K562 (cell line): ENCODE data around the gene ATE1. TPM values are rescaled to one million over a fixed set of nuclear protein-coding genes. Genes with fewer than 3 reads are reported as not detected.
A peak's percentile ranks its signal among the peaks of the same experiment; 100 is the strongest.

Experiments
- ATAC-seq: fragments of 200-7000 bp; cut with Tn5 transposase; 3 replicates; pipeline ENCODE4 v1.9.1; 2020; ENCODE audit warnings: moderate library complexity
- BruUV-seq: library from RNA; stranded (reverse); fragments of 400-500 nt; replicated peaks from 2 replicates; lab custom pipeline; 2021; lab: Mats Ljungman, UMichigan
- CTCF ChIA-PET: fragments of 300-600 bp; formaldehyde crosslinking; extraction: SDS; loops from one replicate; lab custom pipeline; 2021; ENCODE audit warnings: low intra/inter-chr PET ratio; lab: Yijun Ruan, JAX
- POLR2A ChIA-PET: fragments of 300-600, 350-650 bp; sonication (Branson Sonifier 250); formaldehyde crosslinking; extraction: SDS; loops from one replicate; lab custom pipeline; 2021; ENCODE audit warnings: antibody characterized with exemption, inconsistent platforms; lab: Yijun Ruan, JAX
- DNase-seq, 4 experiments: peaks; one replicate each; pipeline versions ENCODE4 v3.0.0 to v3.0.0-alpha.2; 2011 to 2018; ENCODE audit warnings: low spot score in 3 of 4, mixed read lengths in 3 of 4; ENCODE audit errors: extremely low read depth in 1 of 4
- FAIRE-seq: peaks from 2 replicates; lab custom pipeline; 2011; peaks lifted over from hg19 to GRCh38; lab: Jason Lieb, UNC
- H2AFZ ChIP-seq: 2 replicates; pipeline ENCODE4 v1.6.0; 2011; ENCODE audit warnings: low read depth, low read length, control low read depth, inconsistent platforms
- H3K27ac ChIP-seq: fragments of 200-600 bp; 3 replicates; pipeline ENCODE4 v1.8.0; 2011; ENCODE audit warnings: low read depth, mild to moderate bottlenecking, control low read depth, inconsistent platforms, low read length, moderate library complexity, mixed read lengths; ENCODE audit errors: extremely low read depth
- H3K27me3 ChIP-seq, 2 experiments: fragments of 300-600 bp in 1 of 2; 2 replicates in 1 of 2; 3 replicates in 1 of 2; pipeline versions ENCODE4 v1.6.0 to v1.8.0; 2011; ENCODE audit warnings: inconsistent platforms in 2 of 2, low read length in 2 of 2, mild to moderate bottlenecking in 1 of 2, mixed read lengths in 1 of 2, moderate library complexity in 1 of 2; ENCODE audit not compliant: control insufficient read depth in 2 of 2, insufficient read depth in 2 of 2
- H3K36me3 ChIP-seq: fragments of 300-600 bp; 3 replicates; pipeline ENCODE4 v1.8.0; 2011; ENCODE audit warnings: mild to moderate bottlenecking, low read length, inconsistent platforms; ENCODE audit not compliant: control insufficient read depth, insufficient read depth
- H3K4me1 ChIP-seq, 2 experiments: fragments of 200-600 bp in 1 of 2; replicated peaks in 1 of 2; 2 replicates in 1 of 2; 3 replicates in 1 of 2; pipeline versions ENCODE4 v1.5.1 to v1.8.0; 2011; ENCODE audit warnings: inconsistent platforms in 2 of 2, low read length in 2 of 2, mild to moderate bottlenecking in 1 of 2, mixed read lengths in 1 of 2, moderate library complexity in 1 of 2; ENCODE audit not compliant: control insufficient read depth in 2 of 2, insufficient read depth in 2 of 2
- H3K4me2 ChIP-seq: 2 replicates; pipeline ENCODE4 v1.6.1; 2011; ENCODE audit warnings: low read length, control low read depth, inconsistent platforms, mixed read lengths; ENCODE audit not compliant: insufficient read depth
- H3K4me3 ChIP-seq: fragments of 200-600 bp; sonication (generic), shearing (Covaris generic); 2 replicates; pipeline ENCODE4 v1.5.1; 2016; ENCODE audit warnings: control low read depth, inconsistent platforms
- H3K79me2 ChIP-seq: fragments of 200-600 bp; 3 replicates; pipeline ENCODE4 v1.8.0; 2011; ENCODE audit warnings: low read length, inconsistent platforms; ENCODE audit not compliant: control insufficient read depth, insufficient read depth
- H3K9ac ChIP-seq, 2 experiments: 2 replicates each; pipeline versions ENCODE4 v1.6.0 to v1.6.1; 2011; ENCODE audit warnings: low read depth in 2 of 2, low read length in 2 of 2, control low read depth in 1 of 2, inconsistent platforms in 1 of 2, mild to moderate bottlenecking in 1 of 2, mixed read lengths in 1 of 2; ENCODE audit not compliant: insufficient read depth in 1 of 2
- H3K9me1 ChIP-seq: one replicate; pipeline ENCODE4 v1.6.0; 2011; ENCODE audit warnings: inconsistent platforms, mild to moderate bottlenecking, low read length, moderate library complexity; ENCODE audit not compliant: control insufficient read depth, insufficient read depth
- H3K9me3 ChIP-seq: replicated peaks from 2 replicates; pipeline ENCODE4 v1.5.1; 2011; ENCODE audit warnings: low read depth, low read length, inconsistent platforms; ENCODE audit not compliant: control insufficient read depth, insufficient read depth
- H4K20me1 ChIP-seq: replicated peaks from 2 replicates; pipeline ENCODE4 v1.6.1; 2011; ENCODE audit warnings: low read length, inconsistent platforms, mixed read lengths; ENCODE audit not compliant: control insufficient read depth, insufficient read depth
- BACH1 ChIP-seq: fragments of 200-800 bp; sonication (Bioruptor generic); IDR thresholded peaks from 2 replicates; pipeline ENCODE4 v1.6.1; 2016; ENCODE audit warnings: missing genetic modification characterization, missing compliant biosample characterization
- BCOR ChIP-seq: fragments of 450-650 bp; IDR thresholded peaks from 2 replicates; pipeline ENCODE4 v1.6.1; 2016
- CCNT2 ChIP-seq: IDR thresholded peaks from 2 replicates; pipeline ENCODE4 v1.6.1; 2011; ENCODE audit warnings: borderline replicate concordance, low read depth, mild to moderate bottlenecking, moderate library complexity, mixed read lengths, low read length; ENCODE audit not compliant: insufficient read length; ENCODE audit errors: extremely low read depth
- CREM ChIP-seq: IDR thresholded peaks from 2 replicates; pipeline ENCODE4 v1.6.1; 2014; ENCODE audit warnings: antibody characterized with exemption, low read depth
- HOXB6 ChIP-seq: fragments of 250-450 bp; sonication (Bioruptor Pico); IDR thresholded peaks from 2 replicates; pipeline ENCODE4 v1.5.1; 2022; ENCODE audit warnings: mild to moderate bottlenecking, borderline replicate concordance
- PHB ChIP-seq: fragments of 250-450 bp; sonication (Bioruptor Pico); IDR thresholded peaks from 2 replicates; pipeline ENCODE4 v1.5.0; 2021
- POLR3G ChIP-seq: IDR thresholded peaks from 2 replicates; pipeline ENCODE4 v1.6.1; 2011; ENCODE audit not compliant: insufficient read length, insufficient replicate concordance; ENCODE audit errors: extremely low read depth
- RBFOX2 ChIP-seq: fragments of 200-400 bp; formaldehyde crosslinking; IDR thresholded peaks from 2 replicates; pipeline ENCODE4 v1.6.1; 2017; ENCODE audit warnings: low read depth, mild to moderate bottlenecking, low read length, moderate library complexity
- SMARCC2 ChIP-seq: fragments of 450-650 bp; IDR thresholded peaks from 2 replicates; pipeline ENCODE4 v1.6.1; 2017; ENCODE audit warnings: antibody characterized with exemption, moderate library complexity, mild to moderate bottlenecking, low read depth
- ZBTB7A ChIP-seq: IDR thresholded peaks from 2 replicates; pipeline ENCODE4 v1.6.1; 2011; ENCODE audit warnings: low read depth, mild to moderate bottlenecking, low read length, moderate library complexity, borderline replicate concordance; ENCODE audit not compliant: control insufficient read depth
- ZC3H8 ChIP-seq: fragments of 450-650 bp; IDR thresholded peaks from 2 replicates; pipeline ENCODE4 v1.6.1; 2017
- ZNF133 ChIP-seq: fragments of 250-450 bp; sonication (Bioruptor Pico); IDR thresholded peaks from 2 replicates; pipeline ENCODE4 v1.4.0; 2020; ENCODE audit warnings: mild to moderate bottlenecking
- ZNF23 ChIP-seq: fragments of 250-450 bp; sonication (Bioruptor Pico); IDR thresholded peaks from 2 replicates; pipeline ENCODE4 v1.4.0; 2020; ENCODE audit warnings: mild to moderate bottlenecking
- ZSCAN29 ChIP-seq: fragments of 450-650 bp; IDR thresholded peaks from 2 replicates; pipeline ENCODE4 v1.6.1; 2017
- WGBS: fragments of 100-300 bp; shearing (Covaris generic); methylation state at CpG from one replicate; pipeline ENCODE4 v1.1.6; 2016; ENCODE audit warnings: low coverage, mixed read lengths; ENCODE audit not compliant: insufficient coverage; ENCODE audit errors: missing lambda C conversion rate; 5-methylcytosine and 5-hydroxymethylcytosine counted together
- in situ Hi-C: fragments of 300-500 bp; cut with MboI; formaldehyde crosslinking; loops from 4 replicates; pipeline ENCODE4 v1.15.0; 2018; ENCODE audit warnings: inconsistent platforms, mixed read lengths
- intact Hi-C: fragments of 100-400 bp; cut with micrococcal nuclease; formaldehyde crosslinking; loops from 2 replicates; pipeline ENCODE4 v1.14.2; 2022
- polyA plus RNA-seq, 8 experiments: library from polyadenylated mRNA; depleted of rRNA in 4 of 8; stranded (reverse) in 5 of 8; unstranded in 3 of 8; fragments of >200 nt; fragmentation: Nextera tagmentation in 2 of 8; fragmentation: Illumina TruSeq in 1 of 8; extraction: Ambion mirVana in 2 of 8; extraction: Trizol in 1 of 8; gene quantifications; 2 replicates each; pipeline versions ENCODE4 v1.2.1 to v1.2.3, GENCODE V29; 2011 to 2014; ENCODE audit warnings: inconsistent platforms in 1 of 8, missing spikeins in 1 of 8
- total RNA-seq, 7 experiments: library from RNA; depleted of rRNA in 6 of 7; stranded (reverse); fragments of >200 nt in 6 of 7; fragmentation: Illumina TruSeq in 2 of 7; extraction: Trizol in 2 of 7; gene quantifications; 2 replicates each; pipeline versions ENCODE4 v1.2.1 to v1.2.3, GENCODE V29; 2011 to 2021; ENCODE audit warnings: low replicate concordance in 1 of 7
- TF ChIP-seq, protein P1 (sequence below): sonication (generic); formaldehyde crosslinking; IDR thresholded peaks from 2 replicates; pipeline ENCODE4 v1.8.1; 2022; ENCODE audit warnings: missing genetic modification reagents
- TF ChIP-seq, protein P2 (sequence below): sonication (generic); formaldehyde crosslinking; IDR thresholded peaks from 2 replicates; pipeline ENCODE4 v1.4.0; 2020; ENCODE audit warnings: mild to moderate bottlenecking, missing genetic modification reagents
- TF ChIP-seq, protein P3 (sequence below): fragments of 200-400 bp; formaldehyde crosslinking; IDR thresholded peaks from 2 replicates; pipeline ENCODE4 v1.6.1; 2017; ENCODE audit warnings: mild to moderate bottlenecking, low read depth, low read length, moderate library complexity

Gene ATE1
- total and polyA plus RNA-seq, 9 of the 15 experiments (the other 6 are each of a cell fraction or from before 2014, with no cell fraction given): 3.0 to 14.2 (median 8.8) TPM

DNA sequence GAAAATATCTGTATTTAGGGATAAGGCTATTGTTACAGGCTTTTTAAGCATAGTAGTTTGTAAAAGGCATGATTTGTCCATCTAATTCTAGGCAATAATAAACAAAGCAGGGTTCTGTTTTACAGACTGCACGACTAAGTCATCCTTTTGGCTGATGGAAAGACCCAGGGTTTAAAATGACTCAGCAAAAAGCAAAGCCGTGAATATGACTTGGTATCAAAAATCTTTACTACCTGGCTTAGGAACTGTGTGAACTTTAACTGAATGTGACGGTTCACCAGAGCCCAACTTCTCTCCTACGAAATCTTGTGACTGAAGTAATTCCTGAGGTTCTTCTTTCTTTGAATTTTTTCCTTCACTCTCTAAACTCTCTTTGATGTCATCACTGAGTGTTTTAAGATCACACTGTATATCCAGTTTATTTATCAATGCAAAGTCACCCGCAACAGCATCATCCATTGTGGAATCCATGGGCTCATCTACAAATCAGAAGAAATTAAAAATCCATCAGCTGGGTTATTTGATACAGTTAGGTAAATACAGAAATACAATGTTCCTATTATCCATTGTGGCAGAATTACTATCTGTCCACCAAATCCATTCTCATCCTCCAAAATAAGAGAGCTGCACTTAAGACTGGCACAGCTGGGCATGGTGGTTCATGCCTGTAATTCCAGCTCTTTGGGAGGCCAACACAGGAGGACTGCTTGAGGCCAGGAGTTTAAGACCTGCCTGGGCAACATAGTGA lies 17.0 kb downstream of the ATE1 start:
- H3K9me3 ChIP-seq: no peaks in the 10 kb centered on the region
- H3K36me3 ChIP-seq: peaks cover 24% of the 10 kb centered on the region; the same call in 2 of the 3 replicates
- H3K4me1 ChIP-seq: peaks cover 0 to 5% of the 10 kb centered on the region in 2 experiments; a peak in 1 of 5 replicates
- FAIRE-seq (no peak), ATAC-seq (peak; percentile 54; the same call in 1 of the 3 replicates), DNase-seq (peak in 1 of 4 experiments; percentile 16)
- no peak overlapping the region for H3K4me3 ChIP-seq
- no peak overlapping the region for H2AFZ ChIP-seq
- 35% methylated on average over 5 of the region's 5 CpGs for WGBS
- CTCF ChIA-PET: no interaction called here
- no peaks in the 10 kb centered on the region for H3K27me3 ChIP-seq
- H3K4me2 ChIP-seq: no peak overlapping the region
- intact Hi-C loops: no loop called here
- H3K27ac ChIP-seq: peak overlapping the region; percentile 28; the same call in 2 of the 3 replicates
- BruUV-seq: no TSS peak
- H3K9ac ChIP-seq: no peak overlapping the region
- in situ Hi-C loops: loop anchor here (25.0 kb wide), 1 partner anchor 974 kb away; no protein-coding TSS in a partner anchor
- H3K79me2 ChIP-seq: no peaks in the 10 kb centered on the region
- no peaks in the 10 kb centered on the region for H4K20me1 ChIP-seq
- POLR2A ChIA-PET: interaction anchor here (0.9 kb wide), 1 partner anchor 18 kb away, joined by 3 read pairs; no protein-coding TSS in a partner anchor
- H3K9me1 ChIP-seq: no peaks in the 10 kb centered on the region
- TF ChIP-seq, protein P1, sequence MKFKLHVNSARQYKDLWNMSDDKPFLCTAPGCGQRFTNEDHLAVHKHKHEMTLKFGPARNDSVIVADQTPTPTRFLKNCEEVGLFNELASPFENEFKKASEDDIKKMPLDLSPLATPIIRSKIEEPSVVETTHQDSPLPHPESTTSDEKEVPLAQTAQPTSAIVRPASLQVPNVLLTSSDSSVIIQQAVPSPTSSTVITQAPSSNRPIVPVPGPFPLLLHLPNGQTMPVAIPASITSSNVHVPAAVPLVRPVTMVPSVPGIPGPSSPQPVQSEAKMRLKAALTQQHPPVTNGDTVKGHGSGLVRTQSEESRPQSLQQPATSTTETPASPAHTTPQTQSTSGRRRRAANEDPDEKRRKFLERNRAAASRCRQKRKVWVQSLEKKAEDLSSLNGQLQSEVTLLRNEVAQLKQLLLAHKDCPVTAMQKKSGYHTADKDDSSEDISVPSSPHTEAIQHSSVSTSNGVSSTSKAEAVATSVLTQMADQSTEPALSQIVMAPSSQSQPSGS (CRISPR knock-in tag): no peak
- no peak for TF ChIP-seq ZNF133 (CRISPR knock-in tag)
- TF ChIP-seq, protein P2, sequence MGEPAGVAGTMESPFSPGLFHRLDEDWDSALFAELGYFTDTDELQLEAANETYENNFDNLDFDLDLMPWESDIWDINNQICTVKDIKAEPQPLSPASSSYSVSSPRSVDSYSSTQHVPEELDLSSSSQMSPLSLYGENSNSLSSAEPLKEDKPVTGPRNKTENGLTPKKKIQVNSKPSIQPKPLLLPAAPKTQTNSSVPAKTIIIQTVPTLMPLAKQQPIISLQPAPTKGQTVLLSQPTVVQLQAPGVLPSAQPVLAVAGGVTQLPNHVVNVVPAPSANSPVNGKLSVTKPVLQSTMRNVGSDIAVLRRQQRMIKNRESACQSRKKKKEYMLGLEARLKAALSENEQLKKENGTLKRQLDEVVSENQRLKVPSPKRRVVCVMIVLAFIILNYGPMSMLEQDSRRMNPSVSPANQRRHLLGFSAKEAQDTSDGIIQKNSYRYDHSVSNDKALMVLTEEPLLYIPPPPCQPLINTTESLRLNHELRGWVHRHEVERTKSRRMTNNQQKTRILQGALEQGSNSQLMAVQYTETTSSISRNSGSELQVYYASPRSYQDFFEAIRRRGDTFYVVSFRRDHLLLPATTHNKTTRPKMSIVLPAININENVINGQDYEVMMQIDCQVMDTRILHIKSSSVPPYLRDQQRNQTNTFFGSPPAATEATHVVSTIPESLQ (CRISPR knock-in tag): no peak
- TF ChIP-seq ZC3H8: no peak
- no peak for TF ChIP-seq POLR3G
- TF ChIP-seq BACH1 (tag): peak; percentile 84
- TF ChIP-seq BCOR: no peak
- TF ChIP-seq HOXB6 (CRISPR knock-in tag): no peak
- TF ChIP-seq SMARCC2: no peak
- TF ChIP-seq CCNT2: no peak
- TF ChIP-seq ZBTB7A: no peak
- TF ChIP-seq, protein P3, sequence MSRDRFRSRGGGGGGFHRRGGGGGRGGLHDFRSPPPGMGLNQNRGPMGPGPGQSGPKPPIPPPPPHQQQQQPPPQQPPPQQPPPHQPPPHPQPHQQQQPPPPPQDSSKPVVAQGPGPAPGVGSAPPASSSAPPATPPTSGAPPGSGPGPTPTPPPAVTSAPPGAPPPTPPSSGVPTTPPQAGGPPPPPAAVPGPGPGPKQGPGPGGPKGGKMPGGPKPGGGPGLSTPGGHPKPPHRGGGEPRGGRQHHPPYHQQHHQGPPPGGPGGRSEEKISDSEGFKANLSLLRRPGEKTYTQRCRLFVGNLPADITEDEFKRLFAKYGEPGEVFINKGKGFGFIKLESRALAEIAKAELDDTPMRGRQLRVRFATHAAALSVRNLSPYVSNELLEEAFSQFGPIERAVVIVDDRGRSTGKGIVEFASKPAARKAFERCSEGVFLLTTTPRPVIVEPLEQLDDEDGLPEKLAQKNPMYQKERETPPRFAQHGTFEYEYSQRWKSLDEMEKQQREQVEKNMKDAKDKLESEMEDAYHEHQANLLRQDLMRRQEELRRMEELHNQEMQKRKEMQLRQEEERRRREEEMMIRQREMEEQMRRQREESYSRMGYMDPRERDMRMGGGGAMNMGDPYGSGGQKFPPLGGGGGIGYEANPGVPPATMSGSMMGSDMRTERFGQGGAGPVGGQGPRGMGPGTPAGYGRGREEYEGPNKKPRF: no peak
- no peak for TF ChIP-seq ZSCAN29
- TF ChIP-seq ZNF23 (CRISPR knock-in tag): no peak
- TF ChIP-seq CREM: no peak
- no peak for TF ChIP-seq RBFOX2
- no peak for TF ChIP-seq PHB (CRISPR knock-in tag)
